ENCODE measurements around the gene LONP1.

LONP1 gene

DNA sequence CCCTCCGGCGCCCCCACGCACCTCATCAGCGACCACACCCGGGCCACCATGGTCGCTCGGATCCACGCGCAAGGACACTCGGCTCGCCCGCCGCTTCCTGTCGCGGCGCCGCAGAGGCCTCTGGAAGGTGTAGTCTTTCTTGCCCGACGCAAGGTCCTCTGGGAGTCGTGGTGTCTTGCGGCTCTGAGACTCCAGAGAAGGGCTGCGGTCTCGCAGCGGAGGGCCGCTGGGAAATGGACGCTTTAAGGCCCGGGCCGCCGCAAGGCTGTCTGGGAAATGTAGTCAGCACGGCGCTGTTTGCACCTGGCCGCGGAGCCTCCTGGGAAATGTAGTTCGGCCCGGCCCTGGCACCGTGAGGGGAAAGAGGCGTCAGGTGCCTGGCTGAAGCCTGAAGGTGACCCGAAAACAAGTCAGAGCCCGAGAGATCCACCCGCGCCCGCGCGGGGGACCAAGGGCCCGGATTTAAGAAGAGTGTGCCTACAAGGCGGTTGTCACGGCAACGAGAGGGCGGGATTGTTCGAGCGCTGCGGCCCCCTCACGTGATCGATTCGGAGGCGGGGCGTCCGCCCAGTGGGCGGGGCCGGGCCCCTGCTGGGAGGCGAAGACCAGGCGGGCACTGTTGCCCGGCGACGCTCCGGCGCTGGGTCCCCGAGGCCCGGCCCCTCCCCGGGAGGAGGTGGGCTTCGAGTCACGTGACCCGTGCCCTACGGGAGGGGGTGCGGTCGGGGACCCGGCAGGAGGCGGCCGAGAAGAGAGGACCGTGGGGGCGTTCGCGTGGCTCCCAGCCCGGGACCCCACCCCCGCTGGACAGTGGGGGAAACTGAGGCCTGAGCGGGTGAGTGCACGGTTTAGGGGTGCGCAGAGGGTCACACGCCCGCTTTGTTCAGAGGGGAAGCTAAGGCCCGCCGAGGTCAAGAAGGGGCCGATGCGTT is 39.2 kb downstream of the LONP1 start, which contains the start of the genes HSD11B1L and MICOS13:
Gene HSD11B1L, plus strand, starts transcription at position 591 of the 932 bp plus-strand sequence. CDS start 3,806 bp downstream, outside the sequence.
Gene MICOS13, minus strand, starts transcription at position 80 of the 932 bp plus-strand sequence. Its CDS starts 30 bp downstream, at position 50.
- H3K9me3 Mint-ChIP-seq = no peaks in the 10 kb centered on the region
- ATAC-seq (peak; percentile 97), DNase-seq (peak; percentile 97)
- peaks cover 4% of the 10 kb centered on the region for H3K27me3 Mint-ChIP-seq
- H3K27ac Mint-ChIP-seq = peak within 1 kb of the TSS; percentile 99
- peaks cover 16% of the 10 kb centered on the region for H3K4me1 Mint-ChIP-seq
- no peaks in the 10 kb centered on the region for H3K36me3 Mint-ChIP-seq (ENCODE audit: low read depth)
- peak within 1 kb of the TSS; percentile 98 for H3K4me3 Mint-ChIP-seq

DNA sequence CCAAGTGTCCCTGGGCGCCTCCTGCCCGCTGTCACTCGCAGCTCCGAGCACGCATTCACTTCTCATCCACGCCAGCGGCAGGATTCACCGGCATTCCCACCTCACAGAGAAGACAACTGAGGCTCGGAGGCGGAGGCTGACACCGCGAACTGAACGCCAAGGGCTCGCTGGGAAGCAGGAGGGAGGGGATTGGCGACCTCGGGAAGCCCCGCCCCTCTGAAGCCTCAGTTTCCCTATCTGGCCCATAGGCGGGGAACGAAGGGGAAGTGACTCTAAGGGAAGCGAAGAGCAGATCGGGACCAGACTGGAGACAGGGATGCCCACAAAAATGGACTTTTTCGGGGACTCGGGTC is 39.9 kb downstream of the LONP1 start:
- Mint-ChIP-seq H3K27me3 (peaks cover 4% of the 10 kb centered on the region), H3K27ac (peak overlapping the region; percentile 99), H3K9me3 (no peaks in the 10 kb centered on the region), H3K4me3 (peak overlapping the region; percentile 98), H3K4me1 (peaks cover 15% of the 10 kb centered on the region), H3K36me3 (ENCODE audit: low read depth) (no peaks in the 10 kb centered on the region)
- ATAC-seq (peak; percentile 1), DNase-seq (no peak)

DNA sequence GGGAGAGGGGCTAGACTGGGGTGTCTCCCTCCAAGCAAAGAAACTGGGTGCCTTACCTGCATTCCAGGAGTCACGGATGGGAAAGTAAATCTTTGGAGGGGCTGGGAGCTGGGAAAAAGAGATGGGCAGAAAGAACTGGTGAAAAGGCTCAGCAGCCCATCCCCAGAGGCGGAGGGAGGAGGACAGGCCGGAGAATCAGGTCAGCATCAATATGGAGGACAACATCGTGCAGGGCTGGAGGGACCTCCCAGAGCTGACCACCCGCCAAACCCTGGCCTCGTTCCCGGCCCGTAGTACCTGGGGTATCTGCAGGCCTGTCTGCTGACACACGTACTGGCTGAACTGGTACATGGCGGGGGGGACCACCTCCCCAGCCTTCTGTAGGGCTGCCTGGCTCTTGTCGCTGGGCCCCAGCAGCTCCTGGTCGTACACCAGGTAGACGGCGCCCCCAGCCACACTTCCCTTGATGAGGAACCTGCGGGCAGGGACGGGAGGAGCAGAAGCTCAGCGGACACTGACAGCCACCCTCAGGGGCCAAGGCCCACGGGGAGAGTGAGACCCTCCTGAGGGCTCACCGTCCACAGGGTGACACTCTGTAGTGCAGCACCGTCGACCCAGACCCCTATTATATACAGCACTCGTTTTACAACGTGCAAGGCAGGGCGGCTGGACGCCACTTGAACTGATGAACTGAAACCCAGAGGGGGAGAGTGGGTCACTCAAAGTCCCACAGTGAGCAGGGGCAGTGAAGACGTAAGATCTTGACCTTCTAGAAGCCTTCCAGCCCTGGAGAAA is 40.5 kb downstream of the LONP1 start:
- Mint-ChIP-seq H3K4me3 (peak overlapping the region; percentile 98), H3K9me3 (no peaks in the 10 kb centered on the region), H3K27ac (peak overlapping the region; percentile 99), H3K36me3 (ENCODE audit: low read depth) (no peaks in the 10 kb centered on the region), H3K27me3 (peaks cover 4% of the 10 kb centered on the region), H3K4me1 (peaks cover 15% of the 10 kb centered on the region)
- ATAC-seq (no peak), DNase-seq (no peak)

GRCh38 chr19:5678071-5678718 is 41.8 kb downstream of the LONP1 start:
- Mint-ChIP-seq H3K9me3 (no peaks in the 10 kb centered on the region), H3K4me1 (peaks cover 14% of the 10 kb centered on the region), H3K4me3 (no peak overlapping the region), H3K36me3 (ENCODE audit: low read depth) (peaks cover 4% of the 10 kb centered on the region), H3K27me3 (peaks cover 4% of the 10 kb centered on the region), H3K27ac (no peak overlapping the region)
- ATAC-seq (no peak), DNase-seq (no peak)

GRCh38 chr19:5677580-5677979 is 42.4 kb downstream of the LONP1 start:
- peaks cover 14% of the 10 kb centered on the region for H3K4me1 Mint-ChIP-seq
- no peaks in the 10 kb centered on the region for H3K9me3 Mint-ChIP-seq
- no peak overlapping the region for H3K27ac Mint-ChIP-seq
- peaks cover 4% of the 10 kb centered on the region for H3K27me3 Mint-ChIP-seq
- DNase-seq (no peak), ATAC-seq (no peak)
- peaks cover 6% of the 10 kb centered on the region for H3K36me3 Mint-ChIP-seq (ENCODE audit: low read depth)
- peak overlapping the region; percentile 8 for H3K4me3 Mint-ChIP-seq

GRCh38 chr19:5677136-5677535 is 42.8 kb downstream of the LONP1 start:
- peak overlapping the region; percentile 8 for H3K4me3 Mint-ChIP-seq
- peaks cover 4% of the 10 kb centered on the region for H3K27me3 Mint-ChIP-seq
- H3K36me3 Mint-ChIP-seq (ENCODE audit: low read depth) = peaks cover 6% of the 10 kb centered on the region
- DNase-seq = no peak
- H3K9me3 Mint-ChIP-seq = no peaks in the 10 kb centered on the region
- H3K27ac Mint-ChIP-seq = no peak overlapping the region
- no peak for ATAC-seq
- peaks cover 14% of the 10 kb centered on the region for H3K4me1 Mint-ChIP-seq

DNA sequence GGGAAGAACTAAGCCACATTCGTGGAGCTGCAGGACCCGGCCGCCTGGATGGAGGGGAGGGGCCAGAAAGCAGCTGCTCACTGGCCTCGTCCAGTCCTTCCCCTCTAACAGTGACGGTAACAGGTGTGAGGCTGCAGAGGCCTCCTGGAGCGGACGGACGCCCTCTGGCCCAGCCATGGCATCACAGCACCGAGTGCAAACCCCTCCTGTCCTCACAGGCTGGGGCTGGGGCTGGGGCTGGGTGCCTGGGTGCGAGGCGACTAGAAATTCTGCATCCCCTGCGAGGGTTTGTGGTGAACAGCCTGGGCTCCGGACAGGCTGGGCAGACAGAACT is 43.2 kb downstream of the LONP1 start:
- Mint-ChIP-seq H3K27ac (no peak overlapping the region), H3K4me3 (no peak overlapping the region), H3K36me3 (ENCODE audit: low read depth) (peaks cover 8% of the 10 kb centered on the region), H3K27me3 (peaks cover 4% of the 10 kb centered on the region), H3K4me1 (peaks cover 14% of the 10 kb centered on the region), H3K9me3 (no peaks in the 10 kb centered on the region)
- no peak for DNase-seq
- ATAC-seq = no peak

DNA sequence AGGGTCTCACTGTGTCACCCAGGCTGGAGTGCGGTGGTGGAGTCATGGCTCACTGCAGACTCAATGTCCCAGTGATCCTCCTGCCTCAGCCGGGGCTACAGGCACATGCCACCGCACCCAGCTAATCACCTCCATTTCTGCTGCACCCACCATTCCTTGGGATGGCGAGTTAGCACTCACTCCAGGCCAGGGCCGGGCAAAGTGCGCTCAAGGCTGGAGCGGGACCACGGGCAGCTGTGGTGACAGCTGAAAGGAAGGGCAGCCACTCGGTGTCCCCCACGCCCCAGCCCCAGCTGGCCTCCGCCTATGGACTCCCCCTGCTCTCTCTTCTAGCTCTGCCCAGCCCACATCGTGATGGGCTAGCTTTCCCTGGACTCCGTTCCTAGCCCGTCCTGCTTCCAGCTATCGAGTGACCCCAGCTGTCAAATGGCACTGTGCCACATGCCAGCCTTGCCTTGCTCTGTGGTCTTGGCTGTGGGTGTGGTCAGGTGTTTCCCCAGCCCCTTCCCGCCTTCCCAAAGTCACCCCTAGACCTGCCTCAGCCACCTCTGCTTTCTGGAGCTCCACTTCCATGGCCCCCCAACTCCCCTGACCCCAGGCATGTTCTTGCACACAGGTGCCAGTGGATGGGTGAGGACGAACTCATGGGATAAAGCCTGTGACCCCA is 43.7 kb downstream of the LONP1 start:
- H3K36me3 Mint-ChIP-seq (ENCODE audit: low read depth) = peaks cover 10% of the 10 kb centered on the region

GRCh38 chr19:5674714-5675113 is 45.2 kb downstream of the LONP1 start:
- H3K27me3 Mint-ChIP-seq = no peaks in the 10 kb centered on the region
- H3K9me3 Mint-ChIP-seq = no peaks in the 10 kb centered on the region
- H3K4me1 Mint-ChIP-seq = peaks cover 4% of the 10 kb centered on the region
- DNase-seq = no peak
- no peak overlapping the region for H3K4me3 Mint-ChIP-seq
- peaks cover 16% of the 10 kb centered on the region for H3K36me3 Mint-ChIP-seq (ENCODE audit: low read depth)
- no peak for ATAC-seq
- no peak overlapping the region for H3K27ac Mint-ChIP-seq

More for the DNA sequence above, 43.7 kb downstream of the LONP1 start:
- H3K4me1 Mint-ChIP-seq = peaks cover 10% of the 10 kb centered on the region
- DNase-seq (no peak), ATAC-seq (no peak)
- no peak overlapping the region for H3K4me3 Mint-ChIP-seq
- H3K27me3 Mint-ChIP-seq = no peaks in the 10 kb centered on the region
- H3K27ac Mint-ChIP-seq = peak overlapping the region; percentile 46
- H3K9me3 Mint-ChIP-seq = no peaks in the 10 kb centered on the region

- no peak overlapping the region for H3K27ac Mint-ChIP-seq
- no peaks in the 10 kb centered on the region for H3K4me1 Mint-ChIP-seq
- no peak overlapping the region for H3K4me3 Mint-ChIP-seq
- DNase-seq (no peak), ATAC-seq (no peak)
- H3K9me3 Mint-ChIP-seq = no peaks in the 10 kb centered on the region
- H3K27me3 Mint-ChIP-seq = no peaks in the 10 kb centered on the region
- peaks cover 23% of the 10 kb centered on the region for H3K36me3 Mint-ChIP-seq (ENCODE audit: low read depth)
Observed at GRCh38 chr19:5673752-5674151, 46.2 kb downstream of the LONP1 start.

- no peak overlapping the region for H3K4me3 Mint-ChIP-seq
- H3K27me3 Mint-ChIP-seq = no peaks in the 10 kb centered on the region
- DNase-seq (no peak), ATAC-seq (no peak)
- no peaks in the 10 kb centered on the region for H3K9me3 Mint-ChIP-seq
- no peak overlapping the region for H3K27ac Mint-ChIP-seq
- H3K36me3 Mint-ChIP-seq (ENCODE audit: low read depth) = peaks cover 26% of the 10 kb centered on the region
- H3K4me1 Mint-ChIP-seq = no peaks in the 10 kb centered on the region
Observed at GRCh38 chr19:5672708-5673459, 47.1 kb downstream of the LONP1 start.

GRCh38 chr19:5671600-5671999 is 48.3 kb downstream of the LONP1 start:
- Mint-ChIP-seq H3K27ac (no peak overlapping the region), H3K27me3 (no peaks in the 10 kb centered on the region), H3K9me3 (no peaks in the 10 kb centered on the region), H3K36me3 (ENCODE audit: low read depth) (peaks cover 32% of the 10 kb centered on the region), H3K4me3 (no peak overlapping the region), H3K4me1 (no peaks in the 10 kb centered on the region)
- DNase-seq (no peak), ATAC-seq (no peak)

DNA sequence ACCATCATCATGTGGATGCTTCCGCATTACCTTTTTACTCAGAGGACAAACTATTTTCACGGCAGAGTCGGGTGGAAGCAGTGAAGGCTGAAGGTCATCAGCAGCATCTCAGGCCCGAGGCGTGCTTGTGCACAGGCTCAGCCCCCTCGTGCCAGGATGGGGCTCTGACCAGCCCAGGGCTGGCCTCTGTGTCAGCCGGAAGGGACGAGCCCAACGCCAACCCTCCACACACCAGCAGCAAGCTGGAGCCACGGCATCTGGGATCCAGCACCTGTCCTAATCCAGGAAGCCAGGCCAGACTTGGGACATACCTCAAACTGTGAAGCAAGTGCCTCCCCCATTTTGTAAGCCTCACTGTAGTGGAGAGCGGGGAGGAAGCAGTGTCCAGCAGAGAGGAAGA is 50.7 kb downstream of the LONP1 start:
- Mint-ChIP-seq H3K4me1 (peaks cover 11% of the 10 kb centered on the region), H3K27me3 (no peaks in the 10 kb centered on the region), H3K4me3 (no peak overlapping the region), H3K36me3 (ENCODE audit: low read depth) (peaks cover 54% of the 10 kb centered on the region), H3K27ac (no peak overlapping the region), H3K9me3 (no peaks in the 10 kb centered on the region)
- no peak for DNase-seq
- no peak for ATAC-seq
